Loucy (cell line): ENCODE data around the gene DOCK3.
"Not testable (repeated sequence)": the region's sequence is repeated elsewhere in the genome, so short reads cannot be mapped to it uniquely, and the experiment has no call there.

Experiments
- H2AFZ ChIP-seq: fragments of 200-600 bp; sonication (generic); 2 replicates; pipeline ENCODE4 v1.6.0; 2016; ENCODE audit warnings: antibody characterized with exemption, mild to moderate bottlenecking, low read length, moderate library complexity
- H3F3A ChIP-seq: fragments of 200-600 bp; 2 replicates; pipeline ENCODE4 v1.6.0; 2016; ENCODE audit warnings: antibody characterized with exemption, low read depth, mild to moderate bottlenecking
- H3K27me3 ChIP-seq: fragments of 200-600 bp; sonication (generic); 2 replicates; pipeline ENCODE4 v1.6.1; 2014; ENCODE audit warnings: low read length, mild to moderate bottlenecking; ENCODE audit not compliant: insufficient read depth, poor library complexity, severe bottlenecking
- H3K36me3 ChIP-seq: fragments of 200-600 bp; sonication (generic); 2 replicates; pipeline ENCODE4 v1.6.1; 2016; ENCODE audit warnings: low read length; ENCODE audit not compliant: insufficient read depth
- H3K4me1 ChIP-seq: fragments of 200-600 bp; sonication (generic); 2 replicates; pipeline ENCODE4 v1.5.1; 2014; ENCODE audit warnings: low read length, mild to moderate bottlenecking; ENCODE audit not compliant: insufficient read depth, poor library complexity, severe bottlenecking
- H3K4me2 ChIP-seq: fragments of 200-600 bp; sonication (generic); 2 replicates; pipeline ENCODE4 v1.6.0; 2014; ENCODE audit warnings: antibody characterized with exemption, low read length, low read depth, mild to moderate bottlenecking; ENCODE audit not compliant: poor library complexity, severe bottlenecking
- H3K4me3 ChIP-seq: fragments of 200-600 bp; sonication (generic); 2 replicates; pipeline ENCODE4 v1.5.1; 2014; ENCODE audit warnings: low read length, mild to moderate bottlenecking, mixed read lengths; ENCODE audit not compliant: poor library complexity, severe bottlenecking
- H3K79me2 ChIP-seq: fragments of 200-600 bp; sonication (generic); 2 replicates; pipeline ENCODE4 v1.6.1; 2014; ENCODE audit warnings: low read length; ENCODE audit not compliant: insufficient read depth
- H3K9ac ChIP-seq: fragments of 200-600 bp; sonication (generic); 2 replicates; pipeline ENCODE4 v1.6.0; 2014; ENCODE audit warnings: mild to moderate bottlenecking, low read depth, low read length, moderate library complexity; ENCODE audit not compliant: poor library complexity, severe bottlenecking
- H3K9me2 ChIP-seq: fragments of 200-600 bp; sonication (generic); replicated peaks from 2 replicates; pipeline ENCODE4 v1.6.1; 2016; ENCODE audit warnings: low read depth, low read length, mixed read lengths
- H3K9me3 ChIP-seq: fragments of 200-600 bp; sonication (generic); 2 replicates; pipeline ENCODE4 v1.6.1; 2014; ENCODE audit warnings: mild to moderate bottlenecking, antibody characterized with exemption, low read length, low read depth; ENCODE audit not compliant: insufficient read depth
- H4K20me1 ChIP-seq: fragments of 200-600 bp; sonication (generic); 2 replicates; pipeline ENCODE4 v1.6.0; 2014; ENCODE audit warnings: antibody characterized with exemption, low read length, mild to moderate bottlenecking; ENCODE audit not compliant: insufficient read depth, poor library complexity, severe bottlenecking
- EZH2phosphoT487 ChIP-seq: fragments of 200-600 bp; IDR thresholded peaks from 2 replicates; pipeline ENCODE4 v1.6.1; 2018; ENCODE audit warnings: antibody characterized with exemption, mild to moderate bottlenecking, moderate library complexity, borderline replicate concordance
- TF ChIP-seq, protein P1 (sequence below): fragments of 200-600 bp; sonication (generic); conservative IDR thresholded peaks from 2 replicates; pipeline ENCODE4 v1.5.1; 2014; ENCODE audit warnings: mild to moderate bottlenecking, antibody characterized with exemption, low read length

The DOCK3 gene

DNA sequence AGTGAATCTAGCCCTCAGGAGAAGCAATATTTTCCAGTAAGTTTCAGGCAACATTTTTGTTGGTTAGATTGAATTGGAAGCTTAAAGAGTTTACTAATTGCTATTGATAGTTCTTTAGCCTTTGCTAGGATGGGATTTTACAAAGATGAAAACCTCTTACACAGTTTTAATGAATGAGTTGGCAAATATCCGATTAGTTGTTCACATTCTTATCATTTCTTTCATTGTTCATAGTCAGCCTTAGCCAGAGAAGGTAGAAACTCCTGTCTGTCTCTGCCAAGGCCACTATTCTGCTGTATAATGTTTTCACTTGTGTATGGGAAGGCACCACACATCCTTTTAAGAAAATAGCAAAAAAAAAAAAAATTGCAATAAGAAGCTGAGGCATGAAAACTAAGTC lies 488.3 kb downstream of the DOCK3 start:
- no peaks in the 10 kb centered on the region for H3K36me3 ChIP-seq
- H3K4me3 ChIP-seq = no peak overlapping the region
- H3F3A ChIP-seq = no peaks in the 10 kb centered on the region
- no peaks in the 10 kb centered on the region for H3K9me2 ChIP-seq
- TF ChIP-seq, protein P1, sequence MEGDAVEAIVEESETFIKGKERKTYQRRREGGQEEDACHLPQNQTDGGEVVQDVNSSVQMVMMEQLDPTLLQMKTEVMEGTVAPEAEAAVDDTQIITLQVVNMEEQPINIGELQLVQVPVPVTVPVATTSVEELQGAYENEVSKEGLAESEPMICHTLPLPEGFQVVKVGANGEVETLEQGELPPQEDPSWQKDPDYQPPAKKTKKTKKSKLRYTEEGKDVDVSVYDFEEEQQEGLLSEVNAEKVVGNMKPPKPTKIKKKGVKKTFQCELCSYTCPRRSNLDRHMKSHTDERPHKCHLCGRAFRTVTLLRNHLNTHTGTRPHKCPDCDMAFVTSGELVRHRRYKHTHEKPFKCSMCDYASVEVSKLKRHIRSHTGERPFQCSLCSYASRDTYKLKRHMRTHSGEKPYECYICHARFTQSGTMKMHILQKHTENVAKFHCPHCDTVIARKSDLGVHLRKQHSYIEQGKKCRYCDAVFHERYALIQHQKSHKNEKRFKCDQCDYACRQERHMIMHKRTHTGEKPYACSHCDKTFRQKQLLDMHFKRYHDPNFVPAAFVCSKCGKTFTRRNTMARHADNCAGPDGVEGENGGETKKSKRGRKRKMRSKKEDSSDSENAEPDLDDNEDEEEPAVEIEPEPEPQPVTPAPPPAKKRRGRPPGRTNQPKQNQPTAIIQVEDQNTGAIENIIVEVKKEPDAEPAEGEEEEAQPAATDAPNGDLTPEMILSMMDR = no peak
- TF ChIP-seq EZH2phosphoT487 = no peak
- no peak overlapping the region for H3K9ac ChIP-seq
- H2AFZ ChIP-seq = no peak overlapping the region
- H4K20me1 ChIP-seq = no peaks in the 10 kb centered on the region
- H3K4me1 ChIP-seq = no peaks in the 10 kb centered on the region
- no peaks in the 10 kb centered on the region for H3K79me2 ChIP-seq
- no peaks in the 10 kb centered on the region for H3K27me3 ChIP-seq
- H3K4me2 ChIP-seq = no peak overlapping the region
- H3K9me3 ChIP-seq = no peaks in the 10 kb centered on the region

DNA sequence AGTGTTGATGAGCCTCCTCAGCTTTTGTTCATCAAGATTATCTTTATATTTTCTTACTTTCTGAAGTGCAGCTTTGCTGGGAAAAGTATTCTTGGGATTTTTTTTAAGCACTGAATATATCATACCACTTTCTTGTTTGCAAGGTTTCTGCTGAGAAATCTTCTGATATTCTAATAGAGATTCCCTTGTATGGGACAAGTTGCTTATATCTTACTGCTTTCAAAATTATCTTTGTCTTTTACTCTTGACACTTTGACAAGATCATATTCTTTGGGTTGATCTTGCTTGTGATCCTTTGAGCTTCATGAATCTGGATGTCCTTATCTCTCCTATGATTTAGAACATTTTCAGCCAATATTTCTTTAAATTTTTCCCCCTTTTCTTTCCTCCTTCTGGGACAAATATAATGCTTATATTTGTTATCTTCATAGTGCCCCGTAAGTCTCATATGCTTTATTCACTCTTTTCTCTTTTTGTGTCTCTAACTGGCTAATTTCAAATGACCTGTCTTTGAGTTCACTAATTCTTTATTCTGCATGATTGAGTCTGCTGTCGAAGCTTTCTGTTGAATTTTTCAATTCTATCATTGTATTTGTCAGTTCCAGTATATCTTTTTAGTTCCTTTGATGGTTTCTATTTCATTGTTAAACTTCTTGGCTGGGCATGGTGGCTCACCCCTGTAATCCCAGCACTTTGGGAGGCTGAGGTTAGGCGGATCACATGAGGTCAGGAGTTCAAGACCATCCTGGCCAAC lies 499.0 kb downstream of the DOCK3 start:
- H3K4me2 ChIP-seq = no peak overlapping the region
- no peaks in the 10 kb centered on the region for H4K20me1 ChIP-seq
- no peaks in the 10 kb centered on the region for H3K36me3 ChIP-seq
- H3K9ac ChIP-seq = no peak overlapping the region
- no peak for TF ChIP-seq EZH2phosphoT487
- TF ChIP-seq, protein P1 = no peak
- no peak overlapping the region for H3K4me3 ChIP-seq
- no peak overlapping the region for H2AFZ ChIP-seq
- no peaks in the 10 kb centered on the region for H3K9me2 ChIP-seq
- peaks cover 12% of the 10 kb centered on the region; the same call in 1 of the 2 replicates for H3K9me3 ChIP-seq
- H3K4me1 ChIP-seq = no peaks in the 10 kb centered on the region
- H3K79me2 ChIP-seq = no peaks in the 10 kb centered on the region
- H3K27me3 ChIP-seq = no peaks in the 10 kb centered on the region
- no peaks in the 10 kb centered on the region for H3F3A ChIP-seq

DNA sequence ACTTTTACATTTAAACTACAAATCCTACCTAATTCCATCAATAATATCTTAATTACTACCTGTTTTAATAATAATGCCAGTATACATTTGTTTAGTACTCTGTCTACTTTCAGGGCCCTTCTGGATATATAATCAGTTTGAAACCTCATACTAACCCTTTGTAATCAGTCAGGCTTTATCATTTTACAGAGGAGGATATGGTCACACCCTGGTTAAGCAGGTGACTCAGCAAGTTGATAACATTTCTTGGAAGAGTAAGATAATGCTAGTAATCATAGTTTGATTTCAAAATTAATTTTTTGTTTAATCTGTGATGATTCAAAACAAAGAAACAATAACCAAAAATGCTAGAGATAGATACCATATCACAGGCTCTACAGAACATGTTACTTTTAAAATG lies 502.2 kb downstream of the DOCK3 start:
- TF ChIP-seq EZH2phosphoT487 = no peak
- TF ChIP-seq, protein P1 = no peak

DNA sequence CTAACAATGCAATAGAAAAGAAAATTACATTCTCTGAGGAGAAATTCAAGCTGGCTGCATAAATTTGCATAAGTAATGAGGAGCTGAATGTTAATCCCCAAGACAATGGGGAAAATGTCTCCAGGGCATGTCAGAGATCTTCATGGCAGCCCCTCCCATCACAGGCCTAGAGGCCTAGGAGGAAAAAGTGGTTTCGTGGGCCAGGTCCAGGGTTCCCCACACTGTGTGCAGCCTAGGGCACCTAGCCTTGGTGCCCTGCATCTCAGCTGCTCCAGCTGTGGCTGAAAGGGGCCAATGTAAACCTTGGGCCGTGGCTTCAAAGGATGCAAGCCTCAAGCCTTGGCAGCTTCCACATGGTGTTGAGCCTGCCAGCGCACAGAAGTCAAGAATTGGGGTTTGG lies 511.7 kb downstream of the DOCK3 start:
- not testable (repeated sequence) for H3K4me1 ChIP-seq, H3K4me3 ChIP-seq

More for the DNA sequence above, 502.2 kb downstream of the DOCK3 start:
- H3K9ac ChIP-seq = no peak overlapping the region
- peaks cover 12% of the 10 kb centered on the region; the same call in 1 of the 2 replicates for H3K9me3 ChIP-seq
- H3K4me2 ChIP-seq = no peak overlapping the region
- no peaks in the 10 kb centered on the region for H4K20me1 ChIP-seq
- no peaks in the 10 kb centered on the region for H3K9me2 ChIP-seq
- no peaks in the 10 kb centered on the region for H3K36me3 ChIP-seq
- no peak overlapping the region for H3K4me3 ChIP-seq
- no peaks in the 10 kb centered on the region for H3K4me1 ChIP-seq
- no peak overlapping the region for H2AFZ ChIP-seq
- no peaks in the 10 kb centered on the region for H3F3A ChIP-seq
- no peaks in the 10 kb centered on the region for H3K27me3 ChIP-seq
- no peaks in the 10 kb centered on the region for H3K79me2 ChIP-seq

More for the DNA sequence above, 511.7 kb downstream of the DOCK3 start:
- H3K27me3 ChIP-seq, H3K4me2 ChIP-seq, H3F3A ChIP-seq, H3K9ac ChIP-seq, H3K79me2 ChIP-seq, H3K9me3 ChIP-seq, H4K20me1 ChIP-seq, H3K9me2 ChIP-seq, H2AFZ ChIP-seq, H3K36me3 ChIP-seq: not testable (repeated sequence)
